ENCODE results near the gene OR51V1. TPM values are rescaled to one million over a fixed set of nuclear protein-coding genes. Genes with fewer than 3 reads are reported as not detected.

The OR51V1 gene
- total and polyA plus RNA-seq, 12 donors, result not detected

DNA sequence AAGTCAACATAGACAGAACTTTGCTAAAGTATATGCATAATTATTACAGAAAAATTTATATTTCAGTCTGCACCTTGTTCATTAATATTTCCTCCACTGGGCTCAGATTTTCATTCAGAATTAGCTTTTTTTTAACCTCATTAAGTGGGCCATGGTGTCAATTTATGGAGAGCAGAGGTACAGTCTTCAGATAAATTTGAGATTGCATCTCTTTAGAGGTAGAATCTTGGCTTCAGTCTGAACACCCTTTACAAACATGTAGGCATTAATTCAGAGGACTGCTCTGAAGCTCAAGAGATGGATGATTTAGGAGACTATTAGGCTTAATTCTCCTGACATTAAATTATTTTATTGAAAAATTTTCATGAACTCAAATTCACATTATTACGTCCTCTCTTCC lies 29.8 kb upstream of the OR51V1 start:
- intact Hi-C loops (cut with DNase I), result no loop called here

DNA sequence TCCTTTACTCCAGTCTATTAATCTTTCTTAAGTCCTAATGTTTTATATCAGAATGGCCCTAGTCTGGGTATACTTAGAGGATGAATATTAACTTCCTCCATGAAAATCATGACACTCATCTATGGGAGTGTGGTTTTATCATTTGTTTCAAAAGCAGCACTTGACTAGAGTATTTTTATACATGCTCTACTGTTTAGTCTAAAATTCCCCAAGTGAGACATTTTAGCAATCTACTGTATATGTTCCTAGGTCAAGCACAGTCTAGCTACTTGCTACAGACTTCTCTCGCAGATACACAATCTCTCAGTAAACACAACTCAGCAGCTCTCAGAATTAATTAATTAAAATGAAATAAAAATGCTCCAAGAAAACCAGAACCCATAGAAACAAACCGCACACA lies 29.3 kb upstream of the OR51V1 start:
- no peaks in the 10 kb centered on the region for H3K9me3 ChIP-seq (replicated peaks in 1 of 3)
- no peaks in the 10 kb centered on the region for H3K36me3 ChIP-seq (replicated peaks in 1 of 2)
- H3K27me3 ChIP-seq, result no peaks in the 10 kb centered on the region
- TF ChIP-seq POLR2A (IDR thresholded peaks at IDR 0.05), result no peak
- TF ChIP-seq, protein P1, sequence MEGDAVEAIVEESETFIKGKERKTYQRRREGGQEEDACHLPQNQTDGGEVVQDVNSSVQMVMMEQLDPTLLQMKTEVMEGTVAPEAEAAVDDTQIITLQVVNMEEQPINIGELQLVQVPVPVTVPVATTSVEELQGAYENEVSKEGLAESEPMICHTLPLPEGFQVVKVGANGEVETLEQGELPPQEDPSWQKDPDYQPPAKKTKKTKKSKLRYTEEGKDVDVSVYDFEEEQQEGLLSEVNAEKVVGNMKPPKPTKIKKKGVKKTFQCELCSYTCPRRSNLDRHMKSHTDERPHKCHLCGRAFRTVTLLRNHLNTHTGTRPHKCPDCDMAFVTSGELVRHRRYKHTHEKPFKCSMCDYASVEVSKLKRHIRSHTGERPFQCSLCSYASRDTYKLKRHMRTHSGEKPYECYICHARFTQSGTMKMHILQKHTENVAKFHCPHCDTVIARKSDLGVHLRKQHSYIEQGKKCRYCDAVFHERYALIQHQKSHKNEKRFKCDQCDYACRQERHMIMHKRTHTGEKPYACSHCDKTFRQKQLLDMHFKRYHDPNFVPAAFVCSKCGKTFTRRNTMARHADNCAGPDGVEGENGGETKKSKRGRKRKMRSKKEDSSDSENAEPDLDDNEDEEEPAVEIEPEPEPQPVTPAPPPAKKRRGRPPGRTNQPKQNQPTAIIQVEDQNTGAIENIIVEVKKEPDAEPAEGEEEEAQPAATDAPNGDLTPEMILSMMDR (IDR thresholded peaks at IDR 0.05), result no peak
- no peak overlapping the region for H3K27ac ChIP-seq
- intact Hi-C loops (cut with DNase I), result no loop called here
- WGBS, 4 donors, result 75 to 86% (median 80%) methylated on average over 2 of the region's 2 CpGs
- H3K4me1 ChIP-seq (replicated peaks in 1 of 2), result no peaks in the 10 kb centered on the region
- H3K4me3 ChIP-seq, result no peak overlapping the region
- no peak for DNase-seq

More for the DNA sequence above, 29.8 kb upstream of the OR51V1 start:
- DNase-seq, result no peak
- Histone ChIP-seq H3K36me3 (replicated peaks in 1 of 2) (no peaks in the 10 kb centered on the region), H3K4me3 (no peak overlapping the region), H3K27ac (no peak overlapping the region), H3K27me3 (no peaks in the 10 kb centered on the region), H3K9me3 (replicated peaks in 1 of 3) (no peaks in the 10 kb centered on the region), H3K4me1 (replicated peaks in 1 of 2) (no peaks in the 10 kb centered on the region)
- TF ChIP-seq, protein P1 (IDR thresholded peaks at IDR 0.05), result no peak
- no peak for TF ChIP-seq POLR2A (IDR thresholded peaks at IDR 0.05)
- WGBS, 4 donors, result 79 to 91% (median 87%) methylated on average over 1 of the region's 1 CpG

DNA sequence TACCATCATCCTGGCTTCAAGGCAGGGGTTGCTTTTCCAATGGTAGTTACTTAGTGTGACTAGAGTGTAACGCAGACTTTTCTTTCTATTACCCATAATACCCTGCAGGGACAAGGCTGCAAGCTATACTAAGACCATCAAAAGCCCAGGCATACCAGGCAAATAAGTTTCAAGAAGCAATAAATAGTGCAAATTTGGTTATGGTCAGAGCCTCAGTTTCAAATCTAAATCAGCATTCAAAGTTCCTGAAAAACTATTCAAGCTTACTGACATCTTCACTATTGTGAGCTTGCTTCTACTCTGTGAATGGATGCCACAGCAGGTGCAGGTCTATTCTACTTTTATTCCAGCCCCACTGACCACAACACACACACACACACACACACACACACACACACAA lies 28.9 kb upstream of the OR51V1 start:
- WGBS, 4 donors, result 80 to 93% (median 87%) methylated on average over 1 of the region's 1 CpG
- no peaks in the 10 kb centered on the region for H3K36me3 ChIP-seq (replicated peaks in 1 of 2)
- no peak overlapping the region for H3K4me3 ChIP-seq
- intact Hi-C loops (cut with DNase I), result no loop called here
- no peak overlapping the region for H3K27ac ChIP-seq
- no peak for DNase-seq
- no peak for TF ChIP-seq POLR2A (IDR thresholded peaks at IDR 0.05)
- TF ChIP-seq, protein P1 (IDR thresholded peaks at IDR 0.05), result no peak
- H3K4me1 ChIP-seq (replicated peaks in 1 of 2), result no peaks in the 10 kb centered on the region
- no peaks in the 10 kb centered on the region for H3K27me3 ChIP-seq
- no peaks in the 10 kb centered on the region for H3K9me3 ChIP-seq (replicated peaks in 1 of 3)

DNA sequence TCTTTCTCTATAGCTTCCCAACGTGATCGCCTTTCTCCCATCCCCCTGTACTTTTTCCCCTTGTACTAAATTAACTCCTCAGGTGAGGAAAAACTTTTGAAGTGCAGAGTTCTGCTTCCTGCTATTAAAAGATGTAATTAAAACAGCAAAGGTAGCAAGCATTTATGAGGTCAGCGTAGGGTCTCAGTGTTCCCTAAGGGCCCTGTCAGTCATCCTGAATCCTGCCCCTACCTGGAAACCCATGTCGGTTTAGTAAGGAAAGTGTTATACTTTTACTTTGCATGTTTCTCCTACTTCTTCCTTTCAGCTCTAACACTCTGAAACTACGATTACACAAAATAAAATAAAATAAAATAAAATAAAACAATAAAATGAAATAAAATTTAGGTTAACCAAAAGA lies 27.6 kb upstream of the OR51V1 start:
- no peak for DNase-seq
- Histone ChIP-seq H3K4me1 (replicated peaks in 1 of 2) (no peaks in the 10 kb centered on the region), H3K36me3 (replicated peaks in 1 of 2) (no peaks in the 10 kb centered on the region), H3K27me3 (no peaks in the 10 kb centered on the region), H3K27ac (no peak overlapping the region), H3K4me3 (no peak overlapping the region), H3K9me3 (replicated peaks in 1 of 3) (no peaks in the 10 kb centered on the region)
- intact Hi-C loops (cut with DNase I), result no loop called here
- TF ChIP-seq, protein P1 (IDR thresholded peaks at IDR 0.05), result no peak
- no peak for TF ChIP-seq POLR2A (IDR thresholded peaks at IDR 0.05)
- WGBS, 4 donors, result 53 to 72% (median 65%) methylated on average over 5 of the region's 5 CpGs
